Measurements from ENCODE around the gene TMED7. TPM values are rescaled to one million over a fixed set of nuclear protein-coding genes. Genes with fewer than 3 reads are reported as not detected.
A peak's percentile ranks its signal among the peaks of the same experiment; 100 is the strongest.

Gene TMED7
- total and polyA plus RNA-seq, 2 of the 13 experiments (the other 11 are each of a cell fraction or from before 2014, with no cell fraction given): 58.0 to 113 TPM

DNA sequence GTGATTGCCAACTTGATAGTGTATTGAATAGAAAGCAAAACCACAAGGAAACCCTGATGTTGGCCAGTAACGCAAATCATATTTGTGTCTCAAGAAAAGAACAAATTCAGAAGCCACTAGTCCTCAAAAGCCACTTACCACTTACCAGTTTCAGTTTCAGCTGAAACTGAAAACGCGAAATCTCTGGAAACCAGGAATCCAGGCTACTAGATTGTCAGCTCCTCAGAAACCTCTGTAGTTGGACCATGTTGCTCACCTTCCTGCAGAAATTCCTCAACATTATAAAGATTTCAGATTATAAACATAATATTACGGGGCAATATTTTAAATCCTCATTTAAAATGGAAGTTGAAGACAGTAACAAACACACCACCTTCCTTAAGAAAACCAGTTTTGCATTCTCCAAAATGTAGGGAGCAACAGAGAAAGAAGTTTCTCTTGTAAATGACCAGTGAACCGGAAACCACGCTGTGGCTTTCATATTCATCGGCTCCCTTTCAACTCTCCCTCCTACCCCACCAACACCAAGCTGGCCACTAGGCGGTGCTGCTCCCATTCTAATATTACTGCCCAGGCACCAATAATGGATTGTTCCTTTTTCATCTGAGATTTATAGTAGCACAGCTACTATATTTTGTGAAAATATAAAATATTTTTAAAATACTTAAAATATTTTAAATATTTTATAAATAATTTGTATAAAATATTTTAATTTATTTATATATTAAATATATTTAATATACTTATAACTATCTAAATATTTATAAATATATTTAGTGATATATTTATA, 8.7 kb upstream of the TMED7 start (continued):
- TF ChIP-seq SAP130 (CRISPR knock-in tag; IDR thresholded peaks at IDR 0.05; ENCODE audit: low read depth) (peak; percentile 51), CEBPG (CRISPR knock-in tag; IDR thresholded peaks at IDR 0.05) (no peak), ARHGAP35 (CRISPR knock-in tag; IDR thresholded peaks at IDR 0.05; ENCODE audit: borderline replicate concordance) (no peak), FOXJ3 (CRISPR knock-in tag; IDR thresholded peaks at IDR 0.05; ENCODE audit: borderline replicate concordance) (no peak), ZNF468 (CRISPR knock-in tag; IDR thresholded peaks at IDR 0.05) (no peak), HMG20A (CRISPR knock-in tag; IDR thresholded peaks at IDR 0.05; ENCODE audit: borderline replicate concordance) (peak; percentile 37; the same call in 1 of the 2 replicates), CC2D1A (CRISPR knock-in tag; IDR thresholded peaks at IDR 0.05) (no peak), HDAC2 (CRISPR knock-in tag; IDR thresholded peaks at IDR 0.05) (no peak), PAX8 (CRISPR knock-in tag; IDR thresholded peaks at IDR 0.05; ENCODE audit: borderline replicate concordance) (no peak), PRPF4 (IDR thresholded peaks at IDR 0.05; ENCODE audit: low read depth, low read length, poor library complexity, severe bottlenecking) (no peak), PAWR (CRISPR knock-in tag; IDR thresholded peaks at IDR 0.05; ENCODE audit: borderline replicate concordance) (no peak), PHF8 (CRISPR knock-in tag; IDR thresholded peaks at IDR 0.05) (peak; percentile 34; the same call in 1 of the 2 replicates), ZFP62 (CRISPR knock-in tag; IDR thresholded peaks at IDR 0.05) (no peak), FOXA3 (CRISPR knock-in tag; IDR thresholded peaks at IDR 0.05) (peak; percentile 36), TEAD2 (CRISPR knock-in tag; IDR thresholded peaks at IDR 0.05) (no peak), KDM4B (CRISPR knock-in tag; IDR thresholded peaks at IDR 0.05) (no peak), MXD4 (CRISPR knock-in tag; IDR thresholded peaks at IDR 0.05) (peak; percentile 37; the same call in 1 of the 2 replicates), GABPA (IDR thresholded peaks at IDR 0.05; ENCODE audit: low read depth, low read length) (no peak), GABPA (CRISPR knock-in tag; IDR thresholded peaks at IDR 0.05; ENCODE audit: low read depth) (peak; percentile 78), MIXL1 (CRISPR knock-in tag; IDR thresholded peaks at IDR 0.05) (0 out of 2 replicates have a peak, but pooled peaks have one; percentile 50), ZNF383 (CRISPR knock-in tag; IDR thresholded peaks at IDR 0.05; ENCODE audit: borderline replicate concordance) (no peak), ZNF333 (CRISPR knock-in tag; IDR thresholded peaks at IDR 0.05; ENCODE audit: borderline replicate concordance) (no peak), TCF7 (IDR thresholded peaks at IDR 0.05; ENCODE audit: low read depth) (peak; percentile 87)
- TF ChIP-seq, protein P1, sequence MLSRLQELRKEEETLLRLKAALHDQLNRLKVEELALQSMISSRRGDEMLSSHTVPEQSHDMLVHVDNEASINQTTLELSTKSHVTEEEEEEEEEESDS (CRISPR knock-in tag; IDR thresholded peaks at IDR 0.05; ENCODE audit: borderline replicate concordance): no peak
- TF ChIP-seq, protein P2, sequence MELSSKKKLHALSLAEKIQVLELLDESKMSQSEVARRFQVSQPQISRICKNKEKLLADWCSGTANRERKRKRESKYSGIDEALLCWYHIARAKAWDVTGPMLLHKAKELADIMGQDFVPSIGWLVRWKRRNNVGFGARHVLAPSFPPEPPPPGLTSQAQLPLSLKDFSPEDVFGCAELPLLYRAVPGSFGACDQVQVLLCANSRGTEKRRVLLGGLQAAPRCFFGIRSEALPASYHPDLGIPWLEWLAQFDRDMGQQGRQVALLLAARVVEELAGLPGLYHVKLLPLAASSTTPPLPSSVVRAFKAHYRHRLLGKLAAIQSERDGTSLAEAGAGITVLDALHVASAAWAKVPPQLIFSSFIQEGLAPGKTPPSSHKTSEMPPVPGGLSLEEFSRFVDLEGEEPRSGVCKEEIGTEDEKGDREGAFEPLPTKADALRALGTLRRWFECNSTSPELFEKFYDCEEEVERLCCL (CRISPR knock-in tag; IDR thresholded peaks at IDR 0.05; ENCODE audit: borderline replicate concordance): no peak
- TF ChIP-seq, protein P3, sequence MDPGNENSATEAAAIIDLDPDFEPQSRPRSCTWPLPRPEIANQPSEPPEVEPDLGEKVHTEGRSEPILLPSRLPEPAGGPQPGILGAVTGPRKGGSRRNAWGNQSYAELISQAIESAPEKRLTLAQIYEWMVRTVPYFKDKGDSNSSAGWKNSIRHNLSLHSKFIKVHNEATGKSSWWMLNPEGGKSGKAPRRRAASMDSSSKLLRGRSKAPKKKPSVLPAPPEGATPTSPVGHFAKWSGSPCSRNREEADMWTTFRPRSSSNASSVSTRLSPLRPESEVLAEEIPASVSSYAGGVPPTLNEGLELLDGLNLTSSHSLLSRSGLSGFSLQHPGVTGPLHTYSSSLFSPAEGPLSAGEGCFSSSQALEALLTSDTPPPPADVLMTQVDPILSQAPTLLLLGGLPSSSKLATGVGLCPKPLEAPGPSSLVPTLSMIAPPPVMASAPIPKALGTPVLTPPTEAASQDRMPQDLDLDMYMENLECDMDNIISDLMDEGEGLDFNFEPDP (CRISPR knock-in tag; conservative IDR thresholded peaks at IDR 0.05): no peak
- TF ChIP-seq, protein P4, sequence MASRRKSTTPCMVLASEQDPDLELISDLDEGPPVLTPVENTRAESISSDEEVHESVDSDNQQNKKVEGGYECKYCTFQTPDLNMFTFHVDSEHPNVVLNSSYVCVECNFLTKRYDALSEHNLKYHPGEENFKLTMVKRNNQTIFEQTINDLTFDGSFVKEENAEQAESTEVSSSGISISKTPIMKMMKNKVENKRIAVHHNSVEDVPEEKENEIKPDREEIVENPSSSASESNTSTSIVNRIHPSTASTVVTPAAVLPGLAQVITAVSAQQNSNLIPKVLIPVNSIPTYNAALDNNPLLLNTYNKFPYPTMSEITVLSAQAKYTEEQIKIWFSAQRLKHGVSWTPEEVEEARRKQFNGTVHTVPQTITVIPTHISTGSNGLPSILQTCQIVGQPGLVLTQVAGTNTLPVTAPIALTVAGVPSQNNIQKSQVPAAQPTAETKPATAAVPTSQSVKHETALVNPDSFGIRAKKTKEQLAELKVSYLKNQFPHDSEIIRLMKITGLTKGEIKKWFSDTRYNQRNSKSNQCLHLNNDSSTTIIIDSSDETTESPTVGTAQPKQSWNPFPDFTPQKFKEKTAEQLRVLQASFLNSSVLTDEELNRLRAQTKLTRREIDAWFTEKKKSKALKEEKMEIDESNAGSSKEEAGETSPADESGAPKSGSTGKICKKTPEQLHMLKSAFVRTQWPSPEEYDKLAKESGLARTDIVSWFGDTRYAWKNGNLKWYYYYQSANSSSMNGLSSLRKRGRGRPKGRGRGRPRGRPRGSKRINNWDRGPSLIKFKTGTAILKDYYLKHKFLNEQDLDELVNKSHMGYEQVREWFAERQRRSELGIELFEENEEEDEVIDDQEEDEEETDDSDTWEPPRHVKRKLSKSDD (CRISPR knock-in tag; IDR thresholded peaks at IDR 0.05; ENCODE audit: low read depth): no peak

Data from HepG2 (cell line).